ENCODE data around the gene CXCR4. TPM values are rescaled to one million over a fixed set of nuclear protein-coding genes. Genes with fewer than 3 reads are reported as not detected.

Gene CXCR4
- total RNA-seq, 1 experiment from 2014 or later = 1.3 TPM

DNA sequence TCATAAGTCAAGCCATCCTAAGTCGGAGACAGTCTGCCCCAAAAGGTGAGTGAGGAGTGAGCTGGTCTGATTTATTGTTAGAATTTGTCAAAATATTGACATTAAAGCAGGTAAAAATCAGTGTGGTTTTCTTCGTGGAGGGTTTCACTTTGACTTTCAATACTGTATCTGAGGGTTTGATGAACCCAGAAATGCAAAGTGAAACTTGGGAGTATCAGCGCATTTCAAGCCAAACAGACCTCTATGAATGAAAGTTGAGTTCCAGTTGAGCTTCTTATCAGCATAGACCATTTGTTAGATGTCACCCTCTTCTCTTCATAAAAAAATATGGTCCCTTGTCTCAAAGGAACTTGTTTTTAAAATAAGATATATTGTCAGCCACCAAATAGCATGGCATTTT, 21.7 kb upstream of the CXCR4 start (continued):
- TF ChIP-seq, protein P1, sequence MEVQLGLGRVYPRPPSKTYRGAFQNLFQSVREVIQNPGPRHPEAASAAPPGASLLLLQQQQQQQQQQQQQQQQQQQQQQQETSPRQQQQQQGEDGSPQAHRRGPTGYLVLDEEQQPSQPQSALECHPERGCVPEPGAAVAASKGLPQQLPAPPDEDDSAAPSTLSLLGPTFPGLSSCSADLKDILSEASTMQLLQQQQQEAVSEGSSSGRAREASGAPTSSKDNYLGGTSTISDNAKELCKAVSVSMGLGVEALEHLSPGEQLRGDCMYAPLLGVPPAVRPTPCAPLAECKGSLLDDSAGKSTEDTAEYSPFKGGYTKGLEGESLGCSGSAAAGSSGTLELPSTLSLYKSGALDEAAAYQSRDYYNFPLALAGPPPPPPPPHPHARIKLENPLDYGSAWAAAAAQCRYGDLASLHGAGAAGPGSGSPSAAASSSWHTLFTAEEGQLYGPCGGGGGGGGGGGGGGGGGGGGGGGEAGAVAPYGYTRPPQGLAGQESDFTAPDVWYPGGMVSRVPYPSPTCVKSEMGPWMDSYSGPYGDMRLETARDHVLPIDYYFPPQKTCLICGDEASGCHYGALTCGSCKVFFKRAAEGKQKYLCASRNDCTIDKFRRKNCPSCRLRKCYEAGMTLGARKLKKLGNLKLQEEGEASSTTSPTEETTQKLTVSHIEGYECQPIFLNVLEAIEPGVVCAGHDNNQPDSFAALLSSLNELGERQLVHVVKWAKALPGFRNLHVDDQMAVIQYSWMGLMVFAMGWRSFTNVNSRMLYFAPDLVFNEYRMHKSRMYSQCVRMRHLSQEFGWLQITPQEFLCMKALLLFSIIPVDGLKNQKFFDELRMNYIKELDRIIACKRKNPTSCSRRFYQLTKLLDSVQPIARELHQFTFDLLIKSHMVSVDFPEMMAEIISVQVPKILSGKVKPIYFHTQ (CRISPR knock-in tag; IDR thresholded peaks at IDR 0.05) = no peak
- TF ChIP-seq KAT7 (CRISPR knock-in tag; IDR thresholded peaks at IDR 0.05; ENCODE audit: borderline replicate concordance) (no peak), EMX1 (CRISPR knock-in tag; IDR thresholded peaks at IDR 0.05) (no peak), CBFB (CRISPR knock-in tag; IDR thresholded peaks at IDR 0.05; ENCODE audit: low read depth) (no peak), PRRX2 (CRISPR knock-in tag; IDR thresholded peaks at IDR 0.05) (no peak)
- TF ChIP-seq, protein P2, sequence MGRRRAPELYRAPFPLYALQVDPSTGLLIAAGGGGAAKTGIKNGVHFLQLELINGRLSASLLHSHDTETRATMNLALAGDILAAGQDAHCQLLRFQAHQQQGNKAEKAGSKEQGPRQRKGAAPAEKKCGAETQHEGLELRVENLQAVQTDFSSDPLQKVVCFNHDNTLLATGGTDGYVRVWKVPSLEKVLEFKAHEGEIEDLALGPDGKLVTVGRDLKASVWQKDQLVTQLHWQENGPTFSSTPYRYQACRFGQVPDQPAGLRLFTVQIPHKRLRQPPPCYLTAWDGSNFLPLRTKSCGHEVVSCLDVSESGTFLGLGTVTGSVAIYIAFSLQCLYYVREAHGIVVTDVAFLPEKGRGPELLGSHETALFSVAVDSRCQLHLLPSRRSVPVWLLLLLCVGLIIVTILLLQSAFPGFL (CRISPR knock-in tag; IDR thresholded peaks at IDR 0.05; ENCODE audit: borderline replicate concordance) = no peak

DNA sequence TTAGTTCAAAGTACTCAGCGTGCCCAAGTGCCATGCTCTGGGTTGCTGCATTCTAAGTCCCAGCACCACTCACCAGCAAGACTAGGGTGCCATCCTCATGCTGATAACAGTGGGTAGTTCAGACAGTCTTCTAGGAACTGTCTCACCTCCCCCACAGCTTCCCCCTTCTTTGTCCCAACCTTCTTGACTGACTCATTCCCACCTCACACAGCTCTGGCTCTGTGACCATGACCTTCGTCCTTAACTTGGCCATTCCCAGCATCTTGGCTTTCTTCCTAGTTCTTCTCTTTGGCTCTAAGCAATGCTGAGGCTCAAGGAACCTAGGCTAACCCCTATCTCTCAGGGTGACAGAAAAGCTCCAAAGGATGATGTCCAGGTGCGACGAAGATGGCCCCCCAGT, 20.0 kb upstream of the CXCR4 start:
- Mint-ChIP-seq H3K4me1 (peaks cover 8% of the 10 kb centered on the region), H3K36me3 (no peaks in the 10 kb centered on the region), H3K4me3 (no peak overlapping the region), H3K27me3 (ENCODE audit: low read depth) (no peaks in the 10 kb centered on the region), H3K27ac (no peak overlapping the region), H3K9me3 (no peaks in the 10 kb centered on the region)
- POLR2A ChIA-PET = no interaction called here
- DNase-seq (ENCODE audit: low spot score) = no peak
- TF ChIP-seq, protein P3, sequence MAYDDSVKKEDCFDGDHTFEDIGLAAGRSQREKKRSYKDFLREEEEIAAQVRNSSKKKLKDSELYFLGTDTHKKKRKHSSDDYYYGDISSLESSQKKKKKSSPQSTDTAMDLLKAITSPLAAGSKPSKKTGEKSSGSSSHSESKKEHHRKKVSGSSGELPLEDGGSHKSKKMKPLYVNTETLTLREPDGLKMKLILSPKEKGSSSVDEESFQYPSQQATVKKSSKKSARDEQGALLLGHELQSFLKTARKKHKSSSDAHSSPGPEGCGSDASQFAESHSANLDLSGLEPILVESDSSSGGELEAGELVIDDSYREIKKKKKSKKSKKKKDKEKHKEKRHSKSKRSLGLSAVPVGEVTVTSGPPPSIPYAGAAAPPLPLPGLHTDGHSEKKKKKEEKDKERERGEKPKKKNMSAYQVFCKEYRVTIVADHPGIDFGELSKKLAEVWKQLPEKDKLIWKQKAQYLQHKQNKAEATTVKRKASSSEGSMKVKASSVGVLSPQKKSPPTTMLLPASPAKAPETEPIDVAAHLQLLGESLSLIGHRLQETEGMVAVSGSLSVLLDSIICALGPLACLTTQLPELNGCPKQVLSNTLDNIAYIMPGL (CRISPR knock-in tag; IDR thresholded peaks at IDR 0.05) = no peak
- TF ChIP-seq SMAD4 (CRISPR knock-in tag; IDR thresholded peaks at IDR 0.05) (no peak), ATF1 (CRISPR knock-in tag; IDR thresholded peaks at IDR 0.05) (no peak), TCF7 (CRISPR knock-in tag; IDR thresholded peaks at IDR 0.05; ENCODE audit: low read depth) (no peak), JAZF1 (CRISPR knock-in tag; IDR thresholded peaks at IDR 0.05) (no peak), GRHL2 (CRISPR knock-in tag; IDR thresholded peaks at IDR 0.05; ENCODE audit: insufficient replicate concordance, severe bottlenecking) (no peak), FOXP1 (CRISPR knock-in tag; IDR thresholded peaks at IDR 0.05; ENCODE audit: borderline replicate concordance) (no peak), MYBL2 (CRISPR knock-in tag; IDR thresholded peaks at IDR 0.05) (no peak), ZNF138 (CRISPR knock-in tag; conservative IDR thresholded peaks at IDR 0.05) (no peak), HMGA2 (CRISPR knock-in tag; IDR thresholded peaks at IDR 0.05) (no peak), JUN (CRISPR knock-in tag; IDR thresholded peaks at IDR 0.05) (no peak), ELF4 (CRISPR knock-in tag; IDR thresholded peaks at IDR 0.05; ENCODE audit: low read depth) (no peak), SMAD3 (CRISPR knock-in tag; IDR thresholded peaks at IDR 0.05; ENCODE audit: borderline replicate concordance) (no peak), ZNF396 (CRISPR knock-in tag; IDR thresholded peaks at IDR 0.05; ENCODE audit: borderline replicate concordance) (no peak)
- TF ChIP-seq, protein P4, sequence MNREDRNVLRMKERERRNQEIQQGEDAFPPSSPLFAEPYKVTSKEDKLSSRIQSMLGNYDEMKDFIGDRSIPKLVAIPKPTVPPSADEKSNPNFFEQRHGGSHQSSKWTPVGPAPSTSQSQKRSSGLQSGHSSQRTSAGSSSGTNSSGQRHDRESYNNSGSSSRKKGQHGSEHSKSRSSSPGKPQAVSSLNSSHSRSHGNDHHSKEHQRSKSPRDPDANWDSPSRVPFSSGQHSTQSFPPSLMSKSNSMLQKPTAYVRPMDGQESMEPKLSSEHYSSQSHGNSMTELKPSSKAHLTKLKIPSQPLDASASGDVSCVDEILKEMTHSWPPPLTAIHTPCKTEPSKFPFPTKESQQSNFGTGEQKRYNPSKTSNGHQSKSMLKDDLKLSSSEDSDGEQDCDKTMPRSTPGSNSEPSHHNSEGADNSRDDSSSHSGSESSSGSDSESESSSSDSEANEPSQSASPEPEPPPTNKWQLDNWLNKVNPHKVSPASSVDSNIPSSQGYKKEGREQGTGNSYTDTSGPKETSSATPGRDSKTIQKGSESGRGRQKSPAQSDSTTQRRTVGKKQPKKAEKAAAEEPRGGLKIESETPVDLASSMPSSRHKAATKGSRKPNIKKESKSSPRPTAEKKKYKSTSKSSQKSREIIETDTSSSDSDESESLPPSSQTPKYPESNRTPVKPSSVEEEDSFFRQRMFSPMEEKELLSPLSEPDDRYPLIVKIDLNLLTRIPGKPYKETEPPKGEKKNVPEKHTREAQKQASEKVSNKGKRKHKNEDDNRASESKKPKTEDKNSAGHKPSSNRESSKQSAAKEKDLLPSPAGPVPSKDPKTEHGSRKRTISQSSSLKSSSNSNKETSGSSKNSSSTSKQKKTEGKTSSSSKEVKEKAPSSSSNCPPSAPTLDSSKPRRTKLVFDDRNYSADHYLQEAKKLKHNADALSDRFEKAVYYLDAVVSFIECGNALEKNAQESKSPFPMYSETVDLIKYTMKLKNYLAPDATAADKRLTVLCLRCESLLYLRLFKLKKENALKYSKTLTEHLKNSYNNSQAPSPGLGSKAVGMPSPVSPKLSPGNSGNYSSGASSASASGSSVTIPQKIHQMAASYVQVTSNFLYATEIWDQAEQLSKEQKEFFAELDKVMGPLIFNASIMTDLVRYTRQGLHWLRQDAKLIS (CRISPR knock-in tag; IDR thresholded peaks at IDR 0.05; ENCODE audit: borderline replicate concordance) = no peak
- TF ChIP-seq, protein P2 (CRISPR knock-in tag; IDR thresholded peaks at IDR 0.05; ENCODE audit: borderline replicate concordance) = no peak
- TF ChIP-seq, protein P5, sequence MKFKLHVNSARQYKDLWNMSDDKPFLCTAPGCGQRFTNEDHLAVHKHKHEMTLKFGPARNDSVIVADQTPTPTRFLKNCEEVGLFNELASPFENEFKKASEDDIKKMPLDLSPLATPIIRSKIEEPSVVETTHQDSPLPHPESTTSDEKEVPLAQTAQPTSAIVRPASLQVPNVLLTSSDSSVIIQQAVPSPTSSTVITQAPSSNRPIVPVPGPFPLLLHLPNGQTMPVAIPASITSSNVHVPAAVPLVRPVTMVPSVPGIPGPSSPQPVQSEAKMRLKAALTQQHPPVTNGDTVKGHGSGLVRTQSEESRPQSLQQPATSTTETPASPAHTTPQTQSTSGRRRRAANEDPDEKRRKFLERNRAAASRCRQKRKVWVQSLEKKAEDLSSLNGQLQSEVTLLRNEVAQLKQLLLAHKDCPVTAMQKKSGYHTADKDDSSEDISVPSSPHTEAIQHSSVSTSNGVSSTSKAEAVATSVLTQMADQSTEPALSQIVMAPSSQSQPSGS (CRISPR knock-in tag; IDR thresholded peaks at IDR 0.05; ENCODE audit: borderline replicate concordance, low read depth) = no peak
- TF ChIP-seq, protein P6, sequence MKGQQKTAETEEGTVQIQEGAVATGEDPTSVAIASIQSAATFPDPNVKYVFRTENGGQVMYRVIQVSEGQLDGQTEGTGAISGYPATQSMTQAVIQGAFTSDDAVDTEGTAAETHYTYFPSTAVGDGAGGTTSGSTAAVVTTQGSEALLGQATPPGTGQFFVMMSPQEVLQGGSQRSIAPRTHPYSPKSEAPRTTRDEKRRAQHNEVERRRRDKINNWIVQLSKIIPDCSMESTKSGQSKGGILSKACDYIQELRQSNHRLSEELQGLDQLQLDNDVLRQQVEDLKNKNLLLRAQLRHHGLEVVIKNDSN (CRISPR knock-in tag; IDR thresholded peaks at IDR 0.05) = no peak
- no peak for ATAC-seq
- CTCF ChIA-PET = no interaction called here

Measured in WTC11 (cell line).